NOMO-1 (cell line): Measurements from ENCODE around the gene GOLGA6C.
A peak's percentile ranks its signal among the peaks of the same experiment; 100 is the strongest.
"Not testable (repeated sequence)": the region's sequence is repeated elsewhere in the genome, so short reads cannot be mapped to it uniquely, and the experiment has no call there.

ENCODE experiments used
- DNase-seq, 2 experiments: peaks; one replicate each; lab custom pipeline; 2025; ENCODE audit not compliant: unreplicated experiment in 2 of 2; lab: John Stamatoyannopoulos, UW

The GOLGA6C gene, protein sequence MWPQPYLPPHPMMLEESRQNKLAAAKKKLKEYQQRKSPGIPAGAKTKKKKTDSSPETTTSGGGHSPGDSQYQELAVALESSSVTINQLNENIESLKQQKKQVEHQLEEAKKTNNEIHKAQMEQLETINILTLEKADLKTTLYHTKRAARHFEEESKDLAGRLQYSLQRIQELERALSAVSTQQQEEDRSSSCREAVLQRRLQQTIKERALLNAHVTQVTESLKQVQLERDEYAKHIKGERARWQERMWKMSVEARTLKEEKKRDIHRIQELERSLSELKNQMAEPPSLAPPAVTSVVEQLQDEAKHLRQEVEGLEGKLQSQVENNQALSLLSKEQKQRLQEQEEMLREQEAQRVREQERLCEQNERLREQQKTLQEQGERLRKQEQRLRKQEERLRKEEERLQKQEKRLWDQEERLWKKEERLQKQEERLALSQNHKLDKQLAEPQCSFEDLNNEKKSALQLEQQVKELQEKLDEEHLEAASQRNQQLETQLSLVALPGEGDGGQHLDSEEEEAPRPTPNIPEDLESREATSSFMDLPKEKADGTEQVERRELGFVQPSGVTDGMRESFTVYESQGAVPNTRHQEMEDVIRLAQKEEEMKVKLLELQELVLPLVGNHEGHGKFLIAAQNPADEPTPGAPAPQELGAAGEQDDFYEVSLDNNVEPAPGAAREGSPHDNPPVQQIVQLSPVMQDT

DNA sequence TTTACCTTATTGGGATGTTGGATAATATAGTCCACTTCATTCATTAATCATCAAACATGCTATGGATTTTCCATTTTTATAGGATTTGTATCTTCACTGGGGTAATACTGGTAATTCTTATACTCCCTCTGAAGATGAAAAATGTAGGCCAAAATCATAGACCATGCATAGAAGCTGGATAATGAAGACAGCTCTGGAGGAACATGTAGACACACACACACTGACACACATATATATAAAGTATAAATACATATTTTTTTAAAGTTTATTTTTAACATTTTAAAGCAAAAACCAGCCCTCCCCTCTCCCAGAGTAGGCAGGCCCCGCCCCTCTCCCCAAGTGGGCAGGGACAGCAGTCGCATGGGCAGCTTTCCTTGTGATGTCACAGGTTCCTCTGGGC lies at the start of gene GOLGA6C:
Gene GOLGA6C, plus strand, starts transcription at position 301 of the 400 bp plus-strand sequence. CDS start 265 bp downstream, outside the sequence.
- DNase-seq = not testable (repeated sequence)

DNA sequence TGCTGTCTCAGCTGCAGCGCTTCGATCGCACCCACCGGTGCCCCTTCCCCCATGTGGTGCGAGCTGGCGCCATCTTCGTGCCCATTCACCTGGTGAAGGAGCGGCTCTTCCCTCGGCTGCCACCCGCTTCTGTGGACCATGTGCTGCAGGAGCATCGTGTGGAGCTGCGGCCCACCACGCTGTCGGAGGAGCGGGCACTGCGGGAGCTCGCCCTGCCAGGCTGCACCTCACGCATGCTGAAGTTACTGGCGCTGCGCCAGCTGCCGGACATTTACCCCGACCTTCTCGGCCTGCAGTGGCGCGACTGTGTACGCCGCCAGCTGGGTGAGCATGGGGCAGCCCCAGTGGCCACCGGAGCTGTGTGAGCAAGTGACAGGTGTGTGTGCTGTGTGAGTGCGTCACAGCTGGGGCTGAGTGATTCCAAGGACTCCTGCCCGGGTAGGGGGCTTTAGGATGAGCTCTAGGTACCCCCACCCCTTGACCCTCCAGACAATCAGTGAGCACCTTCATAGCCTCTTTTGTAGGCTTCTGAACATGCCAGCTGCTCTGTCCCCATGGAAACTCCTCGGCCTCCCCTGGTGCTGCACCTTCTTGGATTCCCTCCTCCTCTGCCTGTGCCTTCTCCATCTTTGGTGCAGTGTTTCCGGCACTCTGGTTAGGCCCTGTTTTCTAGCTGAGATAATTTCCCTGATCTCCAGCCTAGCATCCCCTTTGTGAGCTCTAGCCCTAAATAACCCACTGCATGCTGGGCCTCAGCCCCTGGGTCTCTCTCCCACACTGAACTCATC lies 49.4 kb upstream of the GOLGA6C start:
- no peak for DNase-seq

DNA sequence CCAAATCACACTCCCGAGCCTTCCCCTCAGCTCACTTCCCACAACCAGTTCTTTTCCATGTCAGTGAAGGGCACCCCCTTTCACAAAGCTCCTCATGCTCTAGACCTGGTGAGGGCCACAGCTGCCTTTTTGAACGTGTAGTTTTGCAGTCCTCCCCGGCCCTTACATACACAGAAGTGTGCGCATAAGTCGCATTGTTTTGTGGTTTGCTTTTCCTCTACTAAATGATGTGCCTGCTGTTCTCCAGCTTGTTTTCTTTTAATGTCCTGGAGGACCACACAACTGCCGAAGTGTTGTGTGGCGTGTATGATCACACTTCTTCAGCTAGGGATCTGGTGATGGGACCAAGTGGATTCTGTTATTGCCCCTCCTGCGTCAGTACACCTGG lies 48.9 kb upstream of the GOLGA6C start:
- DNase-seq = no peak

DNA sequence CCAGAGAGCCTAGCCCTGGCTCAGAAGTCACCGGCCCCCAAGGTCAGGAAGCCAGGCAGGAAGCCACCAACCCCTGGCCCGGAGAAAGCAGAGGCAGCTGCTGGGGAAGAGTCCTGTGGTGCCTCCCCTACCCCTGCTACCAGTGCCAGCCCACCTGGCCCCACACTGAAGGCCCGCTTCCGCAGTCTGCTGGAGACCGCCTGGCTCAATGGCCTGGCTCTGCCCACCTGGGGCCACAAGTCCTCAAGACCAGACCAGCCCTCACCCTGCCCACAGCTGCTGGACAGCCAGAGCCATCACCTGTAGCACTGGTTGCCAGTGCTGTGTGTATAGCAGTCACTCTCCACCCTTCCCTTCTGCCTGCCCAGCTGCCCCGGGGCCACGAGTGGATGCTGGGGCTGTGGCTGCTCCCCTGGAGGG lies 47.3 kb upstream of the GOLGA6C start:
- DNase-seq = no peak

DNA sequence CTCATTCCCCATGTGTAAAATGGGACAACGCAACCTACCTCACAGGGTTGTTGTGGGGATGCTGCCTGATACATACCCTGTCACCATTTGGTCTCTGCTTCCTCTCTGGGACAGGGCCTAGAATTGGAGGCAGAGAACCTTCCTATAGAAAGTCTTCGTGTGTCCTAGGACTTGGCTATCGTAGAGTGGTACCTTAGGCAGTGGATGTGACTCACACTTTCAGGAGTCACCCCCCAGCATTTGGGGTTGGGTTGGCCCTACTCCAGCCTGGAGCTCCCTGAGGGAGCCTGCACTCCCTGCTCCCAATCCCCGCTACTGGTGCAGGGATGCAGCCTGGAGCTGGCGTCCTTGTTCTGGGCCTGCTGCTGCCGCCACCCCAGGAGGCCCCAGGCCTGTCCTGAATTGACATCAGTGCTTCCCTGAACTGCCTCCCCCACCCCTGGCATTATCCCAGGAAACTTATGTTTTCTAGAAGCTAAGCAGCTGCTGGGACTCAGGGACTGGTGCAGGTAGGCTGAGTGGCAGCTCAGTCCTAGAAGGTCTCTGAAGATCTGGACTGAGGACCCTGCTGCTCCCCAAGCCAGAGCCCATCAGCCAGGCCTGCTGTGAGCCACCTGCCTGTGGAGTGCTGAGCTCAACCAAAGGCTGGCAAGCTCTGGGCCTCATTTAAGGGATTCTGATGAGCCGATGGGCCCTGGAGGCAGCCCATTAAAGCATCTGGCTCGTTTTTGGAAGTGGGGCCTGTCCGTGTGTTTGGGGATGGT lies 46.5 kb upstream of the GOLGA6C start:
- no peak for DNase-seq

DNA sequence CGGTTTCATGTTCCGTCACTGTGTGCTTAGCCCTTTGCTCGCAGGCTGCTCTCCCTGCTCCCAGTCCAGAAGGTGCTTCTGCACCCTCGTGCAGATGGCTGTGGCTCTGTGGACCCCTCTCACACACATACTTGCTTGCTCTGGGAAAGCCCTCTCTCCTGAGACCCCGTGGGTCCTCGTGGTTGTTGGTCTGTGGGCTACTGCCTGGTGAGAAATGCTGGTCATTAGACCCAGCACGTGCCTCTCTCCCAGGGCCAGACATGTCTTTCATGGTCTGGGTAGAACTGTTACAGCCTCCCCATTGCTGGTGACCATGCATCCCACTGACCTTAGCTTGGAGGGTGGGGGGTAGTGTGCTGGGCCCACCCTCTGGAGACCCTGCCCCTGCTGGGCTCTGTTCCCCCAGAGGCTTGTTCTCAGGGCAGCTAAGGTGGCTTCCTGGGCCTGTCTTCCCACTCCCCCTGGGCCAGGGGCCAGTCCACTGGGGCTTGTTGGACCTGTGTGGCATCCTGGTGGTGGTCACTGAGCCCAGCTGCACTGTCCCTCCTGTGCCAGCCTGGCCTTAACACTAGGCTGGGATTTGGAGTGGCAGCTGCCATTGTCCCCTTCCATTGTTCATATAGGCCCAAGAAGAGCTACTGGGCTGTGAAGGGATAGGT lies 45.8 kb upstream of the GOLGA6C start:
- DNase-seq = no peak

DNA sequence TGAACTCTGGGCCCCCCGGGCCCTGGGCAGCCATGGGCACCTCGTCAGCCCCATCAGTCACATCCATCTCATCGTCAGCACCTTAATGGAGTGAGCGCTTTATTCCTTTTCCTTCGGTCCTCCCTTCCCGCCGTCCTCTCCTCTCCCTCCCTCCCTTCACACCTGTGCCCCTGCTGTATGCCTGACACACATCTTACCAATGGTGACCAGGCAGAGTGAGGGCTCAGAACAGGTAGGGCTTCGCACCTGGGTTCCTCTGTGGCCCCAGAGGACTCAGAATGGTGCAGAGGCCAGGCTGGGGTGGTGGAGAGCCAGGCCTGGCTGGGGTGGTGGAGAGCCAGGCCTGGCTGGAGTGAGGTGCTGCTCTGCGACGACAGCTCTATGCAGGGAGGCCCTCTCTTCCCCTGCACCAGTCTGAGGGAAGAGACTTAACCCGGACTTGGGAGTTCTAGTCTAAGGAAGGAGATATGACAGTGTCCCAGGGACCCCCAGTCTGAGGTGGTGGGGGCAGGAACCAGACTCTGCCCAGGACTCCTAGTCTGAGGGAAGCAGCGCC lies 44.8 kb upstream of the GOLGA6C start:
- DNase-seq = no peak

DNA sequence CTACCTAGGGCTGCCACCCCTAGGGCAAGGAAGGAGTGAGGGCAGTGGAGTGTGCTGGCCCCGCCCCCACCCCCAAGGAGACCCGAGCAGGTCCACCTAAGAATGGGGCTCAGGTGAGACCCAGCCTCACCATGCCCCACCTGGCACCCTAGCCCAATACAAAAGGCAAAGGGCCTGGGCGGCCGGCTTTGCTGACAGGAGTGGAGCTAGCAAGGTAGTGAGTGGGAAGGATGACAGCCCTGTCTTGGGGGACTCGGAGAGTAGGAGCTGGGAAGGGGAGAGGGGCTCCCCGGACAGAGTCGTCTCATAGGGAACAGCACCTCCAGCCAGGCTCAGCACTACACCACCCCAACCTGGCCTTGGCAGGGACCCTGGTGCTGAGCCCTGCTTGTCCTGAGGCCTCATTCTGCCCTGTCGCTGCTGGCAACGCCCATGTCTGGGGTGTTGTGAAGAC lies 44.3 kb upstream of the GOLGA6C start:
- DNase-seq = no peak

DNA sequence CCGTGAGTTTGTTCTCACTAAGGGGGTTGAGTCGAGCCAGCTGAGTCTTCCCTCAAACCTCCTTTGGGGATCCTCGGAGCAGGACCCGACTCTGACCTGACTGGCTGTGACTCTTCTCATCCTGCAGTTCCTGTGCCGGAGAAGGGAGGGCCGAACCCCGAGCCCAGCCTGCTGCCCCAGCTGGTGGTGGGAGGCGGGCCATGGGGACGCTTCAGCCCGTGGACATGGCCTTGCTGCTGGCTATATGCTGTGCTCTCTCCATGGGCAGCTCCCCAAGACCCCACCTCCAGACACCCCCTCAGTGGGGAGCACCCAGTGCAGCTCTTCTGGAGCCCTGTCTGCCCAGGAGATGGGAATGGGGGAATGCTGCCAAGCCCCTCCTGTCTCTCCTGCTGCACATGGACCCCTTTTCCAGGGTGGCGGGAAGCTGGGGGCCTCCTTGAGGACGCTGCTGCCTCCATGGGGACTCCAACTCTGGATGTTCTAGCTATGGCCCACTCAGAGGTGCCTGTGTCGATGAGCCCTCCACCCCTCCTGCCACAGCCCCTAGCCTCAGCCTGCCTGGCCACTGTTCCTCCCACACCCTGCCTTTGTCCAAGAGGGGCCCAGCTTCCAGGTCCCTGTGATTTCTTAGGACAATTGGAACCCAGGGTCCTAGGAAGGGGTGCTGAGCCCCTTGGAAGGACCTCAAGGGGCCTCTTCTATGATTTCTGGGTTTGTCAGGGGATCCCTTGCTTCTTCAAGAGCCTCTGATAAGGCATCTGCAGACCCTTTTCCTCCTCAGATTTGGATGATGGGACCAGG lies 43.6 kb upstream of the GOLGA6C start:
- no peak for DNase-seq

DNA sequence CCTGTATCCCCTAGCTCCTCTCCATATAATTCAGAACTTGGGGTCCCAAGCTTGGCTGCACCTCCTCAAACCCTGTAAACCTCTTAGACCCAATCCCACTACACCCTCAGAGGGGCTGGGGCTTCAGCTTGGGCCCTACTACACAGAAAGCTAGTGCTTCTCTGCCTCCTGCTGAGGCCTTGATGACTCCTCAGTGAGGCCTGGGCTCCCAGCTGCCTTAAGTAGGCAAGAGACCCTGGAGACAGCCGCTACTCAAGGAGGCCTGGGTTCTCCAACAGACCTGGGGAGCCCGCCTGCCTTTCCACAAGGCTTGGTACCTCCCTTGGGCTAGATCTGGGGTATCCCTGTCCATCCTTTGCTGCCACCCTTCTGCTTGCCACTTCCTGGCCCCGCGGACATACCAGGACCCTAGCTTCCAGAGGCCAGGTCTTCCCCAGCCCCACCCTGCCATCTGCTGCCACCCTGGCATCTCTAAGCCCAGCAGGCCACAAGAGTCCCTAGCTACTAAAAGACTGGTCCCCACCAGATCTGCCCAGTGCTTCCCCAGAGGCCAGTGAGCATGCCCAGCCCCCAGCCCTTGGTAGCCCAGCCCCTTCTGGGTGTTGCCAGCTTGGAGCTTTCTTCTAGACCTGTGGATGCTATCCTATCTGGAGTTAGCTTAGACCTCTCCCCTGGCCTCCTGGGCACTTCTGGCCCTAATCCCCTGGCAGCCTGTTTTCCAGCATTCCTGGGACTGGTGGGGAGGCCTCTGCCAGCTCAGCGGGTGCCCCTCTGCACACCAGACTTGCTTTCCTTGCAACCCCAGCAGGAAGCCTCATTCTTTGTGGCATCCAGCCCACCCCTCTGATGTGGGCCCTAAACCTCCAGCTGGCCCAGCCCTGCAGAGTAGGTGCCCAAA lies 42.8 kb upstream of the GOLGA6C start:
- no peak for DNase-seq

DNA sequence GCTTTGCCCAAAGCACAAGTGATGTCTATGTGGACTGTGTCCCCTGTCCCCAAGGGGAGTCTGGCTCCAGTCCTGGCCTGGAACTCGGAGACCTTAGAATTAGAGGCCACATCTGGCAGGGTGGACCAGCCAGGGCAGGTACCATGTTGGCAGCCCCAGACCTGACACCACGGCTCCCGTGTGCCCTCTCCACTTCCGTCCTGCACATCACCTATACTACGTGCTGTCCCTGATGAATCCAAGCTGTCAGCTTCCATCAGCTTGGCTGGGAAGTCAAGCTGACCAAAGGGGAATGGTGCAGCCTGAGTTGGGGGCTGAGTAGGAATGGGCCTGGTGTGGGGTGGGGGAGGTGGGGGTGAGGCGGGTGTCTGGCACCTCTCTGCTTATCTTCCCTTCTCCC lies 41.1 kb upstream of the GOLGA6C start:
- no peak for DNase-seq

DNA sequence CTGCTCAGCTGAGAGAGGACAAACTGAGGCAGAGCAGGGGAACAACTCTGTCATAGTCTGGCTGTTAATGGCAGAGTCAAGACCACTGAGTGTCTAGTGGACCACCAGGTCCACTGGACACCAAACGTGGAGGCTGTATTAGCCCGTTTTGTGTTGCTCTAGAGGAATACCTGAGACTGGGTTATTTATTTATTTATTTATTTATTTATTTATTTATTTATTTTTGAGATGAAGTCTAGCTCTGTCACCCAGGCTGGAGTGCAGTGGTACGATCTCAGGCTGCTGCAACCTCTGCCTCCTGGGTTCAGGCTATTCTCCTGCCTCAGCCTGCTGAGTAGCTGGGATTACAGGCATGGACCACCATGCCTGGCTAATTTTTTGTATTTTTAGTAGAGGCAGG lies 40.6 kb upstream of the GOLGA6C start:
- DNase-seq = not testable (repeated sequence)

DNA sequence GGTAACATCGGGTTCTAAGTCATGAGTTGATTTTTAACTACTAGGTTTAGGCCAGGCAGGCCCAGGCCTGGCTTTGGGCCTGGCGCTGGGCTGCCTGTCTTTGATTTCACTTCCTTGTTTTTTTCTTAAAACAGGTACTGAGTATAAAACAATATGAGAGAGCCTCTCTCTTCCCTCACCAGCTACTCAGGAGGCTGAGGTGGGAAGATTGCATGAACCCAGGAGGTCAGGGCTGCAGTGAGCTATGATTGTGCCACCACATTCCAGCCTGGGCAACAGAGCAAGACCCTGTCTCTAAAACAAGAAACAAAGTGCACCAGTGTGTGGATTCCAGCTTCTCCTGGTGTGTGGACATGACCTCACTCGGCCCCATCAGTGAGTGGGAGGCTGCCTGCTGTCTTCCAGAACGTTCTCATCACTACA lies 38.6 kb upstream of the GOLGA6C start:
- DNase-seq = peak in 1 of 2 experiments; percentile 40

DNA sequence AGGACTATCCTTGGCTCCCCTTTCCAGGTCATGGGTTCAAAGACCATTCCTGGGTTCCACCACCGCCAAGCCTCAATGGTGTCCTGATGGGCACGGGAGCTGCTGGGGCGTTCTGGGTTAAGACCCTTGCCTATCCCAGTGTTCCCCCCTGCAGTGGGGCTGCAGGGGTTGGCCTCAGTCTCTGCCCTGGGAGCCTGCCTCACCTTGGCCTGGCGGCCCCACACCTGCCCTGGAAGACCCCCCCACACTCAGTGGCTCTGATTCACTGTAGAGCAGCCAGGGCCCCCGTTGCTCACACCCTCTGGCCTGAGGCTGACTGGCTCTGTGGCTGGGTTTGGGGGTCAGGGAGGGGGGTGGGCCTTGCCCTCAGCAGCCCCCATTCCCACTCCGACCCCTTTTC lies 34.4 kb upstream of the GOLGA6C start:
- DNase-seq = no peak

DNA sequence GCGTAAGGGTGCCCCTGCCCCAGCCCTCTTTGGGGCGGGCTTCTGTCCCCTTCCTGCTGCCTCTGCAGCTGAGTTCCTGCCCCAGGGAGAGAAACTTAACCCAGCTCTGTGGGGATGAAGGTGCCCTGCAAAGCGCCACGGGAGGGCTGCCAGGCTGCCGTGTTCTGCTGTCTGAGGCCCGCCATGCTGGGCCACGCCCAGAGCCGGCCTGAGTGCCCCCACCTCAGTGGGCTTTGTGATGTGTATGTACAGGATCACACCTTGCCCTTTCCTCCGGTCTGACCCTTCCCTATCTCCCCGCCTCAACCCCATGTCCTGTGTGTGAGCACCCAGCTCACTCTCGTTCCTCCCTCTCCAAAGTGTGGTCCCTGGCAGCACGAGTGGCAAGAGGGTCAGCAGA lies 33.9 kb upstream of the GOLGA6C start:
- DNase-seq = no peak

DNA sequence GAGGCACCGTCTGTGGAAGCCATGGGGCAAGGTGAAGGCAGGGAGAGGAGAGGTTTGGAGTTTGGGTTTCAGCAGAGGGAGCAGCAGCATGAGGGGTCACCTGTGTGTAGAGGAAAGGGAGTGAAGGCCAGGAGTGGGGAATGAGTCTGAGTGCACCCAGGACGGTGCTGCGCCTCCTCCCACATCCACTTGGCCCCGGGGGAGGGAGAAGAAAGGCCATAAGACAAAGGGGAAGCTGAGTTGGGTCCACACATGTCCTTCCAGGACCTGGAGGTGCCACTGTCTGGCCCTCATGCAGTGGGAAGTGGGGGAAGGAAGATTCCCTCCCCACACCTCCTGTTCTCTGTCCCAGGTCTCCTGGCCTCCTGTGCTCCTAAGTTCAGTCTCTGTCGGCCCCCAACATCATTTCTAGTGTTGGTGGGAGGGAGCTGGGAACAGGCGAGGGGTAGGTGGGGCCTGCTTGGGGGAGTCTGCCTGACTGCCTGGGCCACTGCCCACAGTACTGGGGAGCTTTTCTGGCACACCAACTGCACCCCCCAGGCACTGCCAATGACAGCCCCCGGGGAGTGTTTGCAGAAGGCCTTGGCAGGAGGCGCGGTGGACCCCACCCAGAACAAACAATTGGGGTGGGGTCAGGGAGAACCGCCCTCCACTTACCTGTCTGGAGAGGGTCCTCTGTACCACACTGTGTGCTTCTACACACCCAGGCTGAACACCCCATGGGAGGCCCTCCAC lies 32.9 kb upstream of the GOLGA6C start:
- DNase-seq = not testable (repeated sequence)
